ENCODE results near the gene TAB2. TPM values are rescaled to one million over a fixed set of nuclear protein-coding genes. Genes with fewer than 3 reads are reported as not detected.

TAB2 gene
- total and polyA plus RNA-seq, 7 donors, result 33.4 to 149 (median 100) TPM

DNA sequence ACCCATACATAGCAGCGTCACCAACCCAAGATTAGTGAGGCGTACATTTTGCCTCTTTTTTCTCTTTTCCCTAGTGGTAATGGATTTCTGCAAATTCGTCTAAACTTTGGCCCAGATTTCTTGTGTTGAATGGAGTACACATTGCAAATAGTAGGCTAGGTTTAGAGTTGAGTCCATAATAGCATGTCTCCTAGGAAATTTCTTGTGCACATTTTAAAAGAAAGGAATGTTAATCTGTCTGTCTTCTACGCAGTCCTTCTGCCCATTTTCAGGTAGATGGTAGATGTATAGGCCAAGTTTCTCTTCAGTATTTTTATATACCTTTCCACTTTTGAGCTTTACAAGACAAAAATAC is 15.7 kb downstream of the TAB2 start:
- Histone ChIP-seq H3K36me3 (no peaks in the 10 kb centered on the region), H3K4me1 (peaks cover 0 to 100% (median 87%) of the 10 kb centered on the region in 4 donors), H3K9me3 (no peaks in the 10 kb centered on the region), H3K4me3 (no peak overlapping the region), H3K27me3 (no peaks in the 10 kb centered on the region), H3K27ac (no peak overlapping the region)
- intact Hi-C loops (cut with DNase I), result loop anchor here (5.0 kb wide), 1 partner anchor 34 kb away; no protein-coding TSS in a partner anchor
- no peak for TF ChIP-seq POLR2A (IDR thresholded peaks at IDR 0.05)
- TF ChIP-seq EP300 (IDR thresholded peaks at IDR 0.05), result no peak
- TF ChIP-seq POLR2AphosphoS5 (IDR thresholded peaks at IDR 0.05), result no peak
- TF ChIP-seq, protein P1, sequence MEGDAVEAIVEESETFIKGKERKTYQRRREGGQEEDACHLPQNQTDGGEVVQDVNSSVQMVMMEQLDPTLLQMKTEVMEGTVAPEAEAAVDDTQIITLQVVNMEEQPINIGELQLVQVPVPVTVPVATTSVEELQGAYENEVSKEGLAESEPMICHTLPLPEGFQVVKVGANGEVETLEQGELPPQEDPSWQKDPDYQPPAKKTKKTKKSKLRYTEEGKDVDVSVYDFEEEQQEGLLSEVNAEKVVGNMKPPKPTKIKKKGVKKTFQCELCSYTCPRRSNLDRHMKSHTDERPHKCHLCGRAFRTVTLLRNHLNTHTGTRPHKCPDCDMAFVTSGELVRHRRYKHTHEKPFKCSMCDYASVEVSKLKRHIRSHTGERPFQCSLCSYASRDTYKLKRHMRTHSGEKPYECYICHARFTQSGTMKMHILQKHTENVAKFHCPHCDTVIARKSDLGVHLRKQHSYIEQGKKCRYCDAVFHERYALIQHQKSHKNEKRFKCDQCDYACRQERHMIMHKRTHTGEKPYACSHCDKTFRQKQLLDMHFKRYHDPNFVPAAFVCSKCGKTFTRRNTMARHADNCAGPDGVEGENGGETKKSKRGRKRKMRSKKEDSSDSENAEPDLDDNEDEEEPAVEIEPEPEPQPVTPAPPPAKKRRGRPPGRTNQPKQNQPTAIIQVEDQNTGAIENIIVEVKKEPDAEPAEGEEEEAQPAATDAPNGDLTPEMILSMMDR (IDR thresholded peaks at IDR 0.05), result no peak
- DNase-seq, result no peak
- 46 to 72% methylated on average over 4 of the region's 4 CpGs for WGBS, 2 donors

GRCh38 chr6:149334201-149334600 is 16.7 kb downstream of the TAB2 start:
- H3K27ac ChIP-seq, result peak overlapping the region in 2 of 4 donors; percentile 29 to 33
- H3K9me3 ChIP-seq, result no peaks in the 10 kb centered on the region
- H3K4me1 ChIP-seq, result peaks cover 0 to 99% (median 85%) of the 10 kb centered on the region in 4 donors
- DNase-seq, result no peak
- no peaks in the 10 kb centered on the region for H3K27me3 ChIP-seq
- WGBS, 2 donors, result 57 to 62% methylated on average over 3 of the region's 3 CpGs
- TF ChIP-seq, protein P1 (IDR thresholded peaks at IDR 0.05), result no peak
- TF ChIP-seq POLR2A (IDR thresholded peaks at IDR 0.05) (no peak), POLR2AphosphoS5 (IDR thresholded peaks at IDR 0.05) (no peak), EP300 (IDR thresholded peaks at IDR 0.05) (no peak)
- H3K4me3 ChIP-seq, result no peak overlapping the region
- H3K36me3 ChIP-seq, result no peaks in the 10 kb centered on the region
- intact Hi-C loops (cut with DNase I), result loop anchor here (5.0 kb wide), 1 partner anchor 33 kb away; no protein-coding TSS in a partner anchor

DNA sequence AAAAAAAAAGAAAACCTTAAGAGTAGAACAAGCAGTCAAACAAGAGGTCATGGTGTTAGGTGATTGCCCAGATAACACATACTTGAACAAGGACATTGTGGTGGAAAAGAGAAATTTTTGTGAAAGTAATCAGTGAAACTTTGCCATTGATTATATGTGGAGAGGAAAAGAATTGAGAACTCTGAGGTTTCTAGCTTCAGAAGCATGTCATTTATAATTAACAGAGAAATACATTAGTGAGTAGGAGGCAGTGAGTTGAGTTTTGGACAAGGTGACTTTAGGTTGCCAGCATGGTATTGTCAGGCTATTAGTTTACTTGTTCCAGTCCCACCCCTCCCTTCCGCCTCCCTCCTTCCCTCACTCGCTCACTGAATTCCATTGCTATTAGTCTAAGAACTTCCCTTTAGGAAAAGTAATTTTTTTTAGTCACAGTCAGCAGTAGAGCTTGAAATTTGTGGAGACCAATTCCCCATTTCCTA is 17.2 kb downstream of the TAB2 start:
- Histone ChIP-seq H3K4me3 (no peak overlapping the region), H3K27me3 (no peaks in the 10 kb centered on the region), H3K27ac (peak overlapping the region in 2 of 4 donors; percentile 29 to 33), H3K9me3 (no peaks in the 10 kb centered on the region), H3K4me1 (peaks cover 0 to 95% (median 83%) of the 10 kb centered on the region in 4 donors), H3K36me3 (no peaks in the 10 kb centered on the region)
- intact Hi-C loops (cut with DNase I), result loop anchor here (5.0 kb wide), 1 partner anchor 33 kb away; no protein-coding TSS in a partner anchor
- no peak for TF ChIP-seq EP300 (IDR thresholded peaks at IDR 0.05)
- TF ChIP-seq POLR2A (IDR thresholded peaks at IDR 0.05), result no peak
- TF ChIP-seq POLR2AphosphoS5 (IDR thresholded peaks at IDR 0.05), result no peak
- TF ChIP-seq, protein P1 (IDR thresholded peaks at IDR 0.05), result no peak
- no peak for DNase-seq
- 71 to 92% methylated on average over 2 of the region's 2 CpGs for WGBS, 2 donors

DNA sequence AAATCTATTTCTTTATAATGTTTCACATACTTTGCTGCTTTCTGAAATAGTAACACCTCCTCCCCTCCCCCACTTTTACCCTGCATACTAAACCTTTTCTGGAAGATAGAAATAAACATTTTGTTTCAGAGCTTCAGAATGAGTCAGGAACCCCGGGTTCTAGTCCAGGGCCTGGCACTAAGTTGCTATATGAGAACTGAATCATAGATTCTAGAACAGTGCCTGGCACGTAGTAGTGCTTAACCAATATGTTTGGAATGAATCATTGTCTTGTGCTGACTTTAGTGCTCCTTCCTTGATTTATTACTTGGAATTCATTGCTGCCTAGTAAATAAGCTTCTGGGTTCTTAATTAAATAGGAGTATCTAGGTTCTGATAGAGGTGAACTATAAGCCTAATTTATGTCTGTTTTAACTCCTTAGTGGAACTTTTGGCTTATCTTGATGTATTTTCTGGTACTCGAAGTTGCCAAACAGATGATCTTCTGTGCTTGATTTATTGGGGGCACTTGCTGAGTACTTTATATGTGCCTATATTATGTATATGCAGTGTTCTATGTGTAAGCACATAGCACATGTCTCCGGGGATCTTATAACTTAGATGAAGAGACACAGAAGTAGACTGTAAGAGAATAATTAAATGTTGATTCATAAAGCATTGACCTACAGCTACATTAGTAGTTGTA is 18.6 kb downstream of the TAB2 start:
- peak overlapping the region in 2 of 4 donors; percentile 41 to 50 for H3K27ac ChIP-seq
- 46 to 57% methylated on average over 4 of the region's 4 CpGs for WGBS, 2 donors
- no peaks in the 10 kb centered on the region for H3K36me3 ChIP-seq
- peaks cover 0 to 95% (median 84%) of the 10 kb centered on the region in 4 donors for H3K4me1 ChIP-seq
- no peak for DNase-seq
- TF ChIP-seq POLR2AphosphoS5 (IDR thresholded peaks at IDR 0.05) (peak in 1 of 4 donors; percentile 32), POLR2A (IDR thresholded peaks at IDR 0.05) (no peak)
- intact Hi-C loops (cut with DNase I), result no loop called here
- H3K27me3 ChIP-seq, result no peaks in the 10 kb centered on the region
- H3K9me3 ChIP-seq, result no peaks in the 10 kb centered on the region
- H3K4me3 ChIP-seq, result no peak overlapping the region

GRCh38 chr6:149336609-149336928 is 19.1 kb downstream of the TAB2 start:
- H3K4me1 ChIP-seq, result peaks cover 0 to 95% (median 82%) of the 10 kb centered on the region in 4 donors
- H3K36me3 ChIP-seq, result no peaks in the 10 kb centered on the region
- H3K4me3 ChIP-seq, result no peak overlapping the region
- H3K27ac ChIP-seq, result peak overlapping the region in 2 of 4 donors; percentile 41 to 50
- intact Hi-C loops (cut with DNase I), result no loop called here
- DNase-seq, result no peak
- no peaks in the 10 kb centered on the region for H3K9me3 ChIP-seq
- H3K27me3 ChIP-seq, result no peaks in the 10 kb centered on the region
- TF ChIP-seq EP300 (IDR thresholded peaks at IDR 0.05), result no peak
- no peak for TF ChIP-seq POLR2A (IDR thresholded peaks at IDR 0.05)
- TF ChIP-seq, protein P1 (IDR thresholded peaks at IDR 0.05), result no peak
- TF ChIP-seq POLR2AphosphoS5 (IDR thresholded peaks at IDR 0.05), result no peak
